OCI-LY1 (cell line): ENCODE results near the gene TSPAN1.

Experiments
- H2AFZ ChIP-seq: fragments of 200-600 bp; sonication (generic), shearing (Covaris generic); 2 replicates; pipeline ENCODE4 v1.6.0; 2014; ENCODE audit warnings: antibody characterized with exemption, mild to moderate bottlenecking, low read length
- H3F3A ChIP-seq: fragments of 200-600 bp; sonication (generic), shearing (Covaris generic); 2 replicates; pipeline ENCODE4 v1.6.0; 2014; ENCODE audit warnings: mild to moderate bottlenecking, antibody characterized with exemption, low read length, moderate library complexity; ENCODE audit not compliant: insufficient read depth
- H3K27ac ChIP-seq: fragments of 200-600 bp; sonication (generic); 2 replicates; pipeline ENCODE4 v1.5.1; 2014; ENCODE audit warnings: low read length, mixed run types, mild to moderate bottlenecking, low read depth; ENCODE audit not compliant: poor library complexity, severe bottlenecking
- H3K27me3 ChIP-seq: fragments of 200-600 bp; sonication (generic); 2 replicates; pipeline ENCODE4 v1.6.0; 2014; ENCODE audit warnings: antibody characterized with exemption, mild to moderate bottlenecking, low read length, moderate library complexity; ENCODE audit not compliant: insufficient read depth
- H3K36me3 ChIP-seq: fragments of 200-600 bp; sonication (generic); 2 replicates; pipeline ENCODE4 v1.6.1; 2014; ENCODE audit warnings: mild to moderate bottlenecking, antibody characterized with exemption, low read length, moderate library complexity, mixed read lengths; ENCODE audit not compliant: insufficient read depth
- H3K4me1 ChIP-seq: fragments of 200-600 bp; sonication (generic); 2 replicates; pipeline ENCODE4 v1.5.1; 2014; ENCODE audit warnings: mild to moderate bottlenecking, low read length, moderate library complexity; ENCODE audit not compliant: insufficient read depth, severe bottlenecking
- H3K4me2 ChIP-seq: fragments of 200-600 bp; sonication (generic), shearing (Covaris generic); 2 replicates; pipeline ENCODE4 v1.6.1; 2014; ENCODE audit warnings: low read length
- H3K4me3 ChIP-seq: fragments of 200-600 bp; sonication (generic); 2 replicates; pipeline ENCODE4 v1.5.1; 2014; ENCODE audit warnings: low read length, low read depth, mild to moderate bottlenecking, mixed read lengths; ENCODE audit not compliant: poor library complexity, severe bottlenecking
- H3K79me2 ChIP-seq: fragments of 200-600 bp; shearing (Covaris generic); 2 replicates; pipeline ENCODE4 v1.6.1; 2016; ENCODE audit warnings: mixed run types, low read length, mixed read lengths; ENCODE audit not compliant: insufficient read depth
- H3K9ac ChIP-seq: fragments of 200-600 bp; sonication (generic), shearing (Covaris generic); 2 replicates; pipeline ENCODE4 v1.6.1; 2014; ENCODE audit warnings: mild to moderate bottlenecking, low read length, mixed read lengths
- H3K9me2 ChIP-seq: fragments of 200-600 bp; sonication (generic), shearing (Covaris generic); 2 replicates; pipeline ENCODE4 v1.6.1; 2014; ENCODE audit warnings: low read depth, mild to moderate bottlenecking, low read length, mixed read lengths
- H3K9me3 ChIP-seq: fragments of 200-600 bp; shearing (Covaris generic); 2 replicates; pipeline ENCODE4 v1.6.1; 2014; ENCODE audit warnings: low read length, mixed read lengths
- H4K20me1 ChIP-seq: fragments of 200-600 bp; sonication (generic), shearing (Covaris generic); 2 replicates; pipeline ENCODE4 v1.6.0; 2016; ENCODE audit warnings: mild to moderate bottlenecking, low read length; ENCODE audit not compliant: insufficient read depth
- CTCF ChIP-seq: fragments of 200-600 bp; sonication (generic), shearing (Covaris generic); IDR thresholded peaks from 2 replicates; pipeline ENCODE4 v1.5.1; 2017; ENCODE audit warnings: mild to moderate bottlenecking, antibody characterized with exemption, low read length, moderate library complexity, mixed read lengths
- EZH2 ChIP-seq: fragments of 200-600 bp; sonication (generic), shearing (Covaris generic); IDR thresholded peaks from 2 replicates; pipeline ENCODE4 v1.8.0; 2017; ENCODE audit warnings: borderline replicate concordance, mixed run types, mild to moderate bottlenecking, antibody characterized with exemption, low read length, moderate library complexity, mixed read lengths

Gene TSPAN1

DNA sequence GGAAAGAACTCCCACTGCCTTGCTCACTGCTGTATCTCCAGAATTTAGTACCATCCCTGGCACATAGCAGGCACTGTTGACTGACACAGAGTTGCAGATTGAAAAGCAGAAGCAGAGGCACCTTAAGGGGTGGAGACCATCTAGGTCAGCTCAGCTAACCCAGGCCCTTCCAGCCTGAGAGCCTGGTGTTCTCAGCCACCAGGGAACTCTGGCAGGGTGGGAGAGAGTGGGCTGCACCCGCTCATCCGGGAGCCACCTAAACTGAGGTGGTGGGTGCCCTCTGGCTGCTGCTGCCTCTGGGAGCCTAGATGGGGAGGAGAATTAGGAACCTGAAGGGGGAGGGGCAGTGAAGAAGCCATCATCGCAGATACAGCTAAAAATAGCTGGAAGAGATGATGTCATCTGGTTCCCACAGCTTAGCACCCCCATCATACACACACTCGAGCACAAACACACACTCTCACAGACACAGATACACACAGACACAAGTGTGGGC is 1.5 kb upstream of the TSPAN1 start:
- Histone ChIP-seq H3K9me3 (no peaks in the 10 kb centered on the region), H3F3A (no peaks in the 10 kb centered on the region)
- TF ChIP-seq CTCF (no peak), EZH2 (no peak)

DNA sequence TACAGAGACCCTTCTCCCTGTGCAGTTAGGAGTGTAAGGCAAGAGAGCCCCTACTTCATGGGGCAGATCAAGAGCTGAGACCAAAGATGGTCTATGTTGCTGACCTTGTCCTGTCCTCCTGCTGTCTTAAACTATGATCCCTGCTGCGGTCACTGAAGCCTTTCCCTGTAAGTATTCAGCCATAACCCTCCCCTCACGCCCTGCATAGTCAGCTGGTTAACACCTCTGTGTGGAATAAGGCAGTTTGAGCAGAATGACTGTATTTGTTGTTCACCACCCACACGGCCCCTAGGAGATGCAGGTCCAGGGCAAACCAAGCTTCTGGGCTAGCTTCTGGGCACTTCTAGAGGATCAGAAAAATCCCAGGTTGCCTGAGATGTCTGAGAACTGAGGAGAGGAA is 356 bp downstream of the TSPAN1 start:
- no peaks in the 10 kb centered on the region for H3K9me2 ChIP-seq
- peaks cover 3% of the 10 kb centered on the region for H3K4me1 ChIP-seq
- H3K36me3 ChIP-seq: no peaks in the 10 kb centered on the region
- H3K4me2 ChIP-seq: no peak overlapping the region
- no peak overlapping the region for H2AFZ ChIP-seq
- H3K27ac ChIP-seq: no peak overlapping the region
- H4K20me1 ChIP-seq: no peaks in the 10 kb centered on the region
- H3F3A ChIP-seq: no peaks in the 10 kb centered on the region
- no peaks in the 10 kb centered on the region for H3K79me2 ChIP-seq
- H3K9ac ChIP-seq: no peak overlapping the region
- no peak overlapping the region for H3K4me3 ChIP-seq
- TF ChIP-seq CTCF: no peak
- no peak for TF ChIP-seq EZH2
- H3K27me3 ChIP-seq: no peaks in the 10 kb centered on the region
- H3K9me3 ChIP-seq: no peaks in the 10 kb centered on the region

More for the DNA sequence above, 1.5 kb upstream of the TSPAN1 start:
- Histone ChIP-seq H3K27ac (no peak overlapping the region), H3K79me2 (no peaks in the 10 kb centered on the region), H3K4me2 (no peak overlapping the region), H3K9me2 (no peaks in the 10 kb centered on the region), H2AFZ (no peak overlapping the region), H3K4me1 (peaks cover 3% of the 10 kb centered on the region), H3K36me3 (no peaks in the 10 kb centered on the region), H3K4me3 (no peak overlapping the region), H3K27me3 (no peaks in the 10 kb centered on the region; the same call in 1 of the 2 replicates), H3K9ac (no peak overlapping the region), H4K20me1 (no peaks in the 10 kb centered on the region)

GRCh38 chr1:46176211-46176865 is 1.5 kb downstream of the TSPAN1 start, which contains the start of gene P3R3URF:
Gene P3R3URF, minus strand, starts transcription at chr1:46176488. Its CDS starts 17 bp downstream, at chr1:46176471.
- H3K9me2 ChIP-seq: no peaks in the 10 kb centered on the region
- H3K27me3 ChIP-seq: no peaks in the 10 kb centered on the region
- no peak within 1 kb of the TSS for H3K27ac ChIP-seq
- no peaks in the 10 kb centered on the region for H3K36me3 ChIP-seq
- H2AFZ ChIP-seq: no peak within 1 kb of the TSS
- TF ChIP-seq EZH2 (no peak), CTCF (no peak)
- H3K4me1 ChIP-seq: peaks cover 3% of the 10 kb centered on the region
- H3F3A ChIP-seq: no peaks in the 10 kb centered on the region
- H4K20me1 ChIP-seq: no peaks in the 10 kb centered on the region
- H3K4me3 ChIP-seq: no peak within 1 kb of the TSS
- H3K4me2 ChIP-seq: no peak within 1 kb of the TSS
- no peaks in the 10 kb centered on the region for H3K79me2 ChIP-seq
- no peaks in the 10 kb centered on the region for H3K9me3 ChIP-seq
- H3K9ac ChIP-seq: no peak within 1 kb of the TSS
